ENCODE data around the gene VMP1. TPM values are rescaled to one million over a fixed set of nuclear protein-coding genes. Genes with fewer than 3 reads are reported as not detected.

VMP1 gene
- total RNA-seq, 4 donors from 2014 or later: 35.3 to 69.7 (median 61.1) TPM

GRCh38 chr17:59696682-59697277 lies 10.7 kb upstream of the VMP1 start:
- TF ChIP-seq CTCF (IDR thresholded peaks at IDR 0.05) (no peak), POLR2A (IDR thresholded peaks at IDR 0.05) (no peak)
- intact Hi-C loops (cut with DNase I; ENCODE audit: low total_unique reads): no loop called here
- no peak overlapping the region for H3K4me3 ChIP-seq (ENCODE audit: low read depth, poor library complexity, severe bottlenecking)
- WGBS, 2 donors: 79 to 85% methylated on average over 2 of the region's 2 CpGs
- no peak for DNase-seq (ENCODE audit: low spot score in 2 of 2)

GRCh38 chr17:59698143-59698542 lies 9.3 kb upstream of the VMP1 start:
- no peak for DNase-seq (ENCODE audit: low spot score in 2 of 2)
- no peak for TF ChIP-seq CTCF (IDR thresholded peaks at IDR 0.05)
- TF ChIP-seq POLR2A (IDR thresholded peaks at IDR 0.05): no peak
- 79 to 82% methylated on average over 4 of the region's 4 CpGs for WGBS, 2 donors
- intact Hi-C loops (cut with DNase I; ENCODE audit: low total_unique reads): no loop called here
- H3K4me3 ChIP-seq (ENCODE audit: low read depth, poor library complexity, severe bottlenecking): no peak overlapping the region

- TF ChIP-seq CTCF (IDR thresholded peaks at IDR 0.05) (no peak), POLR2A (IDR thresholded peaks at IDR 0.05) (no peak)
- 96% methylated on average over 7 of the region's 7 CpGs for WGBS, 2 donors
- no peak overlapping the region for H3K4me3 ChIP-seq (ENCODE audit: low read depth, poor library complexity, severe bottlenecking)
- intact Hi-C loops (cut with DNase I; ENCODE audit: low total_unique reads): no loop called here
- DNase-seq (ENCODE audit: low spot score in 2 of 2): no peak
These were observed 8.2 kb upstream of the VMP1 start for GRCh38 chr17:59699218-59699617.

- 90 to 94% methylated on average over 6 of the region's 6 CpGs for WGBS, 2 donors
- intact Hi-C loops (cut with DNase I; ENCODE audit: low total_unique reads): no loop called here
- TF ChIP-seq CTCF (IDR thresholded peaks at IDR 0.05) (no peak), POLR2A (IDR thresholded peaks at IDR 0.05) (no peak)
- DNase-seq (ENCODE audit: low spot score in 2 of 2): no peak
- H3K4me3 ChIP-seq (ENCODE audit: low read depth, poor library complexity, severe bottlenecking): no peak overlapping the region
These were observed 7.7 kb upstream of the VMP1 start for GRCh38 chr17:59699786-59700185.

GRCh38 chr17:59702304-59702703 lies 5.2 kb upstream of the VMP1 start:
- intact Hi-C loops (cut with DNase I; ENCODE audit: low total_unique reads): no loop called here
- no peak overlapping the region for H3K4me3 ChIP-seq (ENCODE audit: low read depth, poor library complexity, severe bottlenecking)
- no peak for DNase-seq (ENCODE audit: low spot score in 2 of 2)
- TF ChIP-seq POLR2A (IDR thresholded peaks at IDR 0.05) (no peak), CTCF (IDR thresholded peaks at IDR 0.05) (no peak)
- WGBS, 2 donors: 92 to 93% methylated on average over 7 of the region's 7 CpGs

GRCh38 chr17:59707971-59708430 lies 547 bp downstream of the VMP1 start:
- TF ChIP-seq CTCF (IDR thresholded peaks at IDR 0.05): no peak
- TF ChIP-seq POLR2A (IDR thresholded peaks at IDR 0.05): no peak
- no peak for DNase-seq (ENCODE audit: low spot score in 2 of 2)
- peak overlapping the region; percentile 86 for H3K4me3 ChIP-seq (ENCODE audit: low read depth, poor library complexity, severe bottlenecking)
- intact Hi-C loops (cut with DNase I; ENCODE audit: low total_unique reads): no loop called here
- 0 to 2% methylated on average over 13 to 15 of the region's 15 CpGs for WGBS, 2 donors
